GM11168 (cell line): Measurements from ENCODE around the gene OVCH2.

Experiments used
- in situ Hi-C: fragments of 300-500 bp; cut with MboI; formaldehyde crosslinking; loops from one replicate; pipeline ENCODE4 v1.12.0; 2022; ENCODE audit warnings: low sequenced_read_pairs; ENCODE audit not compliant: unreplicated experiment

The OVCH2 gene

GRCh38 chr11:7645206-7645605 is 61.1 kb downstream of the OVCH2 start:
- in situ Hi-C loops = no loop called here

GRCh38 chr11:7643314-7643713 is 63.0 kb downstream of the OVCH2 start:
- in situ Hi-C loops = no loop called here

DNA sequence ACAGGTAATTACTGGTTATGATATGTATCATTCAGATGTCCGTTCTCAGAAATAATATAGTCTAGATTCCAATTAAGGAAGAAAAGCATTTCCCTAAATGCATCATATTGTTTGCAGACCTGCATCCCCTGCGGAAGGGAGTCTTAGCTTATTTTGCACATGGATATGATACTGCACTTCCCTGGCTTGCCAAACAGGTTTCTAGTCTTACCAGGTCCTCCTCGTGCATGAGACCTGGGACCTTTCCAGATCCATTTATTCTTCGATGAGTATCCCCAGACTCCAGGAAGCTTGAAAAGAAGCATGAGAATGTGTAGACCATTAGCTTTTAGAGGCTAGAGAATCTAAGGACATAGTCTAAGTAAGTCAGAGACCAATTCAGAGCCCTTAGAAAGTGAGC is 63.5 kb downstream of the OVCH2 start:
- in situ Hi-C loops = no loop called here

DNA sequence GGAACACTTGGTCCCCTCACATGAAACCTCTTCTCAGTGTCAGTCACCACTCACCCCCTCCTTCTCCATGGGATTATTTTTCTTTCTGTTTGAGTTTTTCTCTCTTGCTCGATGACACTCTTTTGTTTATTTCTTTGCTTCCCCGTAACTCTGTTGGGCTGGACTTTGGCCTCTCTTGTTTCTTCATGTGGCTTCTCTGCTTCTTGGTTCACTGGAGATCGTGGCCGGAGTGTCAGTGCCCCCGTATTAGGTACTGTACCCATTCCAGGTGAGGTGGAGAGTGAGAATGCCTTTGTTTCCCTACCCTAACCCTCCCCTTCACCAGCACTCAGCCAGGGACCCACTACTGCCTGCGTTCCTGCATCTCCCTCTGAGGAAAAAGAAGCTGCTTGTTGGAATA is 65.5 kb downstream of the OVCH2 start:
- in situ Hi-C loops = no loop called here

DNA sequence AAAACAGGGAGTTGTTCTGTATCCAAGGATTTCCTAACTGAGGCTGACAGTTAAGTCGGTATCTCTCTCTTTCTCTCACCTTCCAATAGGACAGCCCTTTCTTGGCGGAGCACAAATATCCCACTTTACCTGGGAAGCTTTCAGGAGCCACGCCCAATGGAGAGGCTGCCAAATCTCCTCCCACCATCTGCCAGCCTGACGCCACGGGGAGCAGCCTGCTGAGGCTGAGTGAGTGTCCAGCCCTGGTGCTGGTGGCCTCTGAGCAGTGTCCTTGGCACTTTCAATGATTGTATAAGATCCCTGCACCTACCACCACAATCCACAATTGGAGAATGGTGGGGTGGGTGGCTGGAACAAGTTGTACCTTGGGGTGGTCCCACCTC is 66.6 kb downstream of the OVCH2 start:
- in situ Hi-C loops = no loop called here
